DMS114 treated with DMSO at 0.1 percent for 48 hours (cell line): ENCODE results near the gene CD34.

Experiments used
- DNase-seq: peaks from one replicate; lab custom pipeline; 2025; ENCODE audit not compliant: unreplicated experiment; lab: John Stamatoyannopoulos, UW

Gene CD34

DNA sequence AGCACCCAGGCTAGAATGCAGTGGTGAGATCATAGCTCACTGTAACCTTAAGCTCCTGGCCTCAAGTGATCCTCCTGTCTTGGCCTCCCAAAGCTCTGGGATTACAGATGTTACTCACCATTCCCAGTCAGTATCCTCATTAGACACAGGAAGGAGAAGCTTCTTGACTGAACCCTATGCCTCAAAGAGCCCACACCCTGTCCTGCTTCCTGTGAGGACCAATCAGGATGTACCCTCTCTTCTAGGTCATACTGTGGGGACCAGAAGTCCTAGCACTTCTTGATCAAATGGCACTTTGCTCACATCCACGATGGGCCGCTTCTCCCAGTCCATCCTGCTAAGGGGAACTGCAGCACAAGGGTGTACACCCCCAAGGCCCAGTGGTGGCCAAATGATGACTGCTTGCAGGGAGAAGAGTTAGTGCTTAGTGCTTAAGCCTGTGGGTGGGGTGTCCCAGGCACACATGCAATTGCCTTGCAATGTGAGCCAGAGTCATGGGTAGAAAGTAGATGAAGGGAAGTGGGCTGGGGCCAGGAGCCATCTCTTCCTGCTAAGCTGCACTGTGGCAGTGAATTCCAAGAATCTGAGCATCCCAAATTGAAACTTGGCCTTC lies 9.8 kb downstream of the CD34 start:
- no peak for DNase-seq

- no peak for DNase-seq
These were observed 12.1 kb downstream of the CD34 start for GRCh38 chr1:207898836-207899235.

GRCh38 chr1:207898260-207898659 lies 12.7 kb downstream of the CD34 start:
- no peak for DNase-seq

GRCh38 chr1:207897188-207897587 lies 13.7 kb downstream of the CD34 start:
- DNase-seq, result no peak

- DNase-seq, result no peak
These were observed 14.4 kb downstream of the CD34 start for GRCh38 chr1:207896547-207896946.

- no peak for DNase-seq
These were observed 16.2 kb downstream of the CD34 start for GRCh38 chr1:207894704-207895103.

- DNase-seq, result no peak
These were observed 17.0 kb downstream of the CD34 start for GRCh38 chr1:207893737-207894582.

GRCh38 chr1:207892764-207893163 lies 18.2 kb downstream of the CD34 start:
- DNase-seq, result no peak

DNA sequence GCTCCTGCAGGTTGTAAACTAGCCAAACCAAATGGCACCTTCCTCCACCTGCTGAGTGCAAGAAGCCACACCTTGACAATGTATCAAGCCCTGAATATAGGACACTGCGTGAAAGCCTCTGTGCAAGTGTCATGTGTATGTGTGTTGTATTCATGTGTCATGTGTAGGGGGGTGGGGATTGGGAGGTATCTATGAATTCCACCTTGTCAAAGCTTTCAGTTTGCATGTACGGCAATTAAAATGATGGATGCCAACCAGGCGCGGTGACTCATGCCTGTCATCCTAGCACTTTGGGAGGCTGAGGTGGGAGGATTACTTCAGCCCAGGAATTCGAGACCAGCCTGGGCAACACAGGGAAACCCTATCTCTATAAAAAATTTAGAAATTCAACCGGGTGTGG lies 19.8 kb downstream of the CD34 start:
- no peak for DNase-seq

- no peak for DNase-seq
These were observed 20.7 kb downstream of the CD34 start for GRCh38 chr1:207890136-207890738.

- no peak for DNase-seq
These were observed 22.3 kb downstream of the CD34 start for GRCh38 chr1:207888652-207889051.

DNA sequence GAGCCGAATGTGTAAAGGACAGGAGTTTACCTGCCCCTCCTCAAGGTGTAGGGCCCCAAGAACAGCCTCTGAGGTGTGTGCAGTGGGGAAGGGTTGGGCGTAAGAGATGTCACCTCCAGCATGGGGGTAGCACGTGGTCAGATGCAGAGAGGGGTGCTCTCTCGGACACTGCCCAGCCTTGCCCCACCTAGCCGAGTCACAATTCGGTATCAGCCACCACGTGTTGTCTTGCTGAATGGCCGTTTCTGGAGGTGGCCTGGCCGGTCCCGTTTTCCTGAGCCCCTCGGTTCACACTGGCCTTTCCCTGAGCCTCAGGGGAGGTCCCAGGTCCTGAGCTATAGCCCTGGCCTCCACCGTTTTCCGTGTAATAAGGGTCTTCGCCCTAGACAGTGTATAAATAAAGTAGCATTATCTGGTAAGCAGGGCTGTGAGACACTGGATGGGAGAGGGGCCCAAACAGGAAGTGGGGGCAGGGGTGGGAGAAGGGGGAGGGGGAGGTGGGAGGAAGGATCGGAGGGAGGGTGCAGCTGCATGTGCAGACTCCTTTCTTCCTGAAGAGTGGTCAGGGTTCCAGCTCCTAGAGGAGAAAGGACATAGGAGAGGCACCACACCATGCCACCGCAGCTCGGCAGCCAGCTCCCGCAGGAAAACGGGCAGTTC lies 23.3 kb downstream of the CD34 start:
- DNase-seq, result no peak

- no peak for DNase-seq
These were observed 24.7 kb downstream of the CD34 start for GRCh38 chr1:207886227-207886626.

DNA sequence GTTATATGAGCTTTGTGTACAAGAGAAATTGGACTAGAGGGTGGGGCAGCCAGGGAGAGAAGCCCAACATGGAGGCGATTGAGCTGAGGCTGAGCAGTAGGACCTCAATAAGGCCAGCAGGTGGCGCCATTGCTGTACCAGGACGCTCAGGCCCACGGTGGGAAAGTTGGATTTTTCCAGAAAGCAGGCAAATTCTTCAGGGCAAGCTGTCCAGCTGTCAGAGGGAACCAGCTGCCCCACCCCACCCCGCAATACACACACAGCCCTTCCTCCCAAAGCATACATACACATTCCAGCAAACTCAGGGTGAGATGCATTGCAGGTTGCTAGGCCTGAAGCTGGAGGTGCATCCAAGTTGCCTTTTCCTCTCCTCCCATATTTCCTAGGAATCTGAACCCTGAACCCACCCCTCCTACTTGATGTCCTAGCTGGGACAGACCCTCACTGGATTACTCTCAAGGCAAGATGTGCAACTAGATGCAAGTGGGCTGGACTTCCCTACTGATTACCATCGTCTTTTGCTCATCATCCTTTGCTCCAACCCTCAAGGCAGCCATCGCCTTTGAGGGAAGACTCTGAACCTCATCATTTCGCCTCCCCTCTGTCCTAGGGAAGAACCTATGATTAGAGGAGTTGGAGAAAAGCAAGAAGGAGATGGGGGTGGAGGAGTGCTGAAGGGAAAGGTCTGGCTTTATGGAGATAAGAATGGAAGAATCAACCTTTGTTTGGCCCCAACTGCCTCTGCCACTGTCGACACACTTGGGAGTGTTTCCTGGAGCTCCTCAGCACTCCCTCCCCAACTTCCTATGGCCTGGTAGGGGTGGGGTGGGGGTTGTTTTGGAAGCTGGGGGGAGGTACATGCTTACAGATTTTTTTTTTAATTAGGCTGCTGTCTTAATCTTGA lies 25.5 kb downstream of the CD34 start:
- peak; percentile 54 for DNase-seq

DNA sequence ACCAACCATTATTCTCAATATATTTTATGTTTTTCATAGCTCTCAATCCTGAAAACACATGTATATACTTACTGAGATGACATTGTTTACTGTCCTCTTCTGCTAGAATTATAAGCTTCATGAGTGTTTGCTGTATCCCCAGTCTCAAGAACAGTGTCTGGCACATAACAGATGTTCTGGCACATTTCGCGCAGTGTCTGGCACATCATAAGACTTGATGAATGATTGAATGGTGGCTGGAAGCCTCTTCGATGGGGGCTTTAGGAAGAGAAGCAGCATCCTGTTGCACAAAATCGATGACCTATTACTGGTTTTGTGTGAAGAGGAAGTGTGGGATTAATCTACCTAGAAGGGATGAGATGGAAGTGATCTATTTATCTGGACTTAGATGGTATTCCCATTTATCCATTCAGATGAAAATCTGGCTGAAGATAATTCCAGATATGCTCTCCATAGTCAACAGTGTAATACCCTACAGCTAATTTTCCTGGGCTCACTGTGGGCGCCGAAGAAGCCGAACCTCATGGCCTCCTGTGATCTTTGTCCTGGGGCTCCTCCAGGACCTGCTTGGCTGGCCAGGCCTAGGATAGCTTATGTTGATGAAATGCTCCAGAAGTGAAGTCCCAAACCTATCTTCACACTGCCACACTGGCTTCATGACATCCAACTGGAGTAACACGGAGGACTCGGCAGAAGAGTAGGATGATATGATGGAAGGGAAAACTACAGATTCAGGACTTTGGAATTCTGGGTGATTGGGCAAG lies 26.5 kb downstream of the CD34 start:
- DNase-seq, result no peak

GRCh38 chr1:207883660-207884250 lies 27.2 kb downstream of the CD34 start:
- DNase-seq, result no peak

DNA sequence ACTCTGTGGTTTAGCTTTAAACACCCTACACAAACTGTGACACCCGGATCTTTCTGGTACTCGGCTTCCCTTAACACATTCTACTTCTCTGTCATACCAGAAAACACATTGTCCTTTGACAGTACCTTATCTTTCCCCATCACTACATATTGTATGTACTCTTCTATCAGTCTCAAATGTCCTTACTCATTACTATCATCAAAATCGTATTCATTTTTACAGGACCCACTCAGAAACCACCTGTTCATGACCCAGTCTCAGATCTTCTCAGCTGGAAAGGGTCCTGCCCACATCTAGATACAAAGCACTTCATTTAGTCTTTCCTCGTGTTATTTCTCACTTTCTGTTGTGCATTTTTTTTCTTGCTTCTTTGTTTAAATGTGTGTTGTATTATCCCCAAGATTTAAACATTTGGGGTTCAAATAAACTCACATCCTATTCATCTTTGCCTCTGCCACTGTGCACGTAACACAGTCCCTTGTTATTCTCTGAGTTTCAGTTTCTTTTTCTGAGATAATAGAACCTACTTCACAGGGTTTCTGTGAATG lies 27.7 kb downstream of the CD34 start:
- DNase-seq, result no peak

GRCh38 chr1:207882692-207883091 lies 28.2 kb downstream of the CD34 start:
- DNase-seq, result no peak

- no peak for DNase-seq
These were observed 32.0 kb downstream of the CD34 start for GRCh38 chr1:207878939-207879338.
